IPS-18c (cell line): ENCODE results near the gene DDX28.
"Not testable (repeated sequence)": the region's sequence is repeated elsewhere in the genome, so short reads cannot be mapped to it uniquely, and the experiment has no call there.

Source experiments
- H3K4me3 ChIP-seq: 2 replicates; pipeline ENCODE4 v1.7.0; 2013; ENCODE audit warnings: low read depth, mild to moderate bottlenecking, low read length, moderate library complexity; ENCODE audit not compliant: insufficient read depth
- H3K9me3 ChIP-seq: one replicate; pipeline ENCODE4 v1.6.1; 2013; ENCODE audit warnings: mild to moderate bottlenecking, low read length, moderate library complexity; ENCODE audit not compliant: control insufficient read depth, insufficient read depth

DDX28 gene

GRCh38 chr16:68046106-68046505 lies 23.1 kb upstream of the DDX28 start:
- H3K9me3 ChIP-seq, result no peaks in the 10 kb centered on the region
- H3K4me3 ChIP-seq, result no peak overlapping the region

GRCh38 chr16:68041783-68042182 lies 18.8 kb upstream of the DDX28 start:
- no peak overlapping the region for H3K4me3 ChIP-seq
- no peaks in the 10 kb centered on the region for H3K9me3 ChIP-seq

DNA sequence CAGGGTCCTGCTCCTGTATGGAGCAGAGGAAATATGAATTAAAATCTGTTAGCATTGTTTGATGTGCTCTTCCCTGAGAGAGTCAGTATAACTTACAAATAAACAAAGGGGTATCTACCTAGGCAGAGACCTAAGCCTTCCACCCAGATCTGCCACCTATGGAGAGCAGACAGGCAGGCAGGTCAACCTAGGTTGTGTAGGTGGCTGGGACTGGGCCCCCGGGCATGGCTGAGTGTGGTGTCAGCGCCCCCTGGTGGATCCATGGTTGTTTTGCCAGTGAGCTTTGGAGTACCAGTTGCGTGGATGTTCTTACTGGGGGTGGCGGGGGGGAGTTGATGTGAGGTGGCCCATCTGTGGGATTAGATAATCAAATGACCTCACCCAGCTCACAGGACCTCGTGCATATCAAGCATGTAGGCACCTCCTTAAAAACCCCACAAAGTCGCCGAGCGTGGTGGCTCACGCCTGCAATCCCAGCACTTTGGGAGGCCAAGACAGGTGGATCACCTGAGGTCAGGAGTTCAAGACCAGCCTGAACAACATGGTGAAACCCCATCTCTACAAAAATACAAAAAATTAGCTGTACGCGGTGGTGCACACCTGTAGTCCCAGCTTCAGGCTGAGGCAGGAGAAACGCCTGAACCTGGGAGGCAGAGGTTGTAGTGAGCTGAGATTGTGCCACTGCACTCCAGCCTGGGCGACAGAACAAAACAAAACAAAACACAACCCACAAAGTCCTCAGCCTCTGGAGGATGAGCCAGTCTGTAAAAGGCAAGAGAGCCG lies 17.7 kb upstream of the DDX28 start:
- Histone ChIP-seq H3K9me3 (no peaks in the 10 kb centered on the region), H3K4me3 (no peak overlapping the region)

DNA sequence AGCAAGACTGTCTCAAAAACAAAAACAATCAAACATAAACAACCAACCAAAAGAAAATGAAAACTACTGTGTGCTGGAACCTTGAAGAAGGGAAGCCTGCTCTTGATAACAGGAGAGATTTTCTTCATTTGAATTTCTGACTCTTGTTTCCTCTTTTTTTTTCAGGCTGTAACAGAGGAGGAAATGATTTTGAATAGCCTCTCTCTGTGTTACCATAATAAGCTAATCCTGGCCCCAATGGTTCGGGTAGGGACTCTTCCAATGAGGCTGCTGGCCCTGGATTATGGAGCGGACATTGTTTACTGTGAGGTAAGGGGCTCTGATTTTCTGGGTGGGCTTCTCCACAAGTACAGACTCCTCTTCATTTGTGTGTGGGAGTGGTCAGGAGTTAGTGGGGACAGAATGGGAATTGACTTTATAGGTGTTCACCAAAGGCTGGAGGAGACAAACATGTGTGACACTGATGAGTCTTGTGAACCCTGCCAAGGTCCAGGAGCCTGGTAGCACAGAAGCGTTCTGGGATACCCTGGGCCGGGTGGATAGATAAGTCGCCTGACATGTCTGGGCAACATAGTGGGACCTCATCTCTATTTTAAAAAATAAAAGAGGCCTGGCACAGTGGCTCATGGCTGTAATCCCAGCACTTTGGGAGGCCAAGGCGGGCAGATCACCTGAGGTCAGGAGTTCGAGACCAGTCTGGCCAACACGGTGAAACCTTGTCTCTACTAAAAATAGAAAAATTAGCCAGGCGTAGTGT lies 15.0 kb upstream of the DDX28 start:
- Histone ChIP-seq H3K4me3 (no peak overlapping the region), H3K9me3 (no peaks in the 10 kb centered on the region)

DNA sequence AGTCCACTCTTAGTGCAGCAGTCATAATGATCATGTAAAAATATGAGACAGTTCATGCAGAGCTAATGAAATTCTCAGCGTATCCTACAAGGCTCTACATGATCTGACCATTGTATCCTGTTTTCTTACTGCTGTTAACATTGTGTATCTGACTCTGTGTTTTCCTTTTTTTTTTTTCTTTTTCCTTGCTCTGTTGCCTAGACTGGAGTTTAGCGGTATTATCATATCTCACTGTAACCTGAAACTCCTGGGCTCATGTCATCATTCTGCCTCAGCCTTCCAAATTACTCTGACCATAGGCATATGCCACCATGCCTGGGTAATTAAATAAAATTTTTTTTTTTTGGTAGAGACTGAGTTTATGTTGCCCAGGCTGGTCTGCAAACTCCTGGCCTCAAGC lies 12.2 kb upstream of the DDX28 start:
- Histone ChIP-seq H3K4me3 (no peak overlapping the region), H3K9me3 (no peaks in the 10 kb centered on the region)

DNA sequence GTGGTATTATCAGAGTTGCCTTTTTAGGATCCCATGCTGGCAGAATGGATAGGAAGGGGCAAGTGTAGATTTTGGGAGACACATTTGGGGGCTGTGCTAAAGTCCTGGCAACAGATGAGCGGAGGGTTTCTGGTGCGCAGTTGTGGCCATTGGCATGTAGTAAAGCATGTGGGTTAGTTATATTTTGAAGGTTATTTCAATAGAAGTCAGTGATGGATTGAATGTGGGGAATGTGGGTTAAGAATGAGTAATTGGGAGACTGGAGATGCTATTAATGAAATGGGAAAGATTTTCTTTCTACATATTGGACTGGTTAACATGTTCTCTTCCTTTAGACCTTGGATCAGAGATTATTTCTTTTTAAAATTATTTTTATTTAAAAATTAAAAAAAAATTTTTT lies 10.1 kb upstream of the DDX28 start:
- H3K4me3 ChIP-seq, result no peak overlapping the region
- no peaks in the 10 kb centered on the region for H3K9me3 ChIP-seq

DNA sequence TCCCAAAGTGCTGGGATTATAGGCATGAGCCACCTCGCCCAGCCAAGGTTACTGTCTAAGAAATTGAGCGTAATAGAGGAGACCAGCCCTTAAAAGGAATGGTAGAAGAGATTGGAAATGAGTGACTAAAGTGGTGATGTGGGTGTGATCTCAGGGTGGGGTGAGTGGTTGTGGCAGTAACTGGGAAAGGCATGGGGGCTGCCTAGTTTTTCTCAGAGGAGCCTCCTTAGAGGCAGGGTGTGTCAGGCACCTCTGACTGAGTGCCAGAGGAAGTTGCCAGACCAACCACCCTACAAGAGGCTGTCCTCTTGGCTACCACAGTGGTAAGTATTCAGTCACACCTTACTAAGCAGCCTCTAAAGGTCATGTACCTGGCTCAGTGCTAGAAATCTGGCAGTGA lies 8.9 kb upstream of the DDX28 start:
- Histone ChIP-seq H3K4me3 (no peak overlapping the region), H3K9me3 (no peaks in the 10 kb centered on the region)

GRCh38 chr16:68030108-68030507 lies 7.1 kb upstream of the DDX28 start:
- H3K4me3 ChIP-seq, H3K9me3 ChIP-seq: not testable (repeated sequence)

DNA sequence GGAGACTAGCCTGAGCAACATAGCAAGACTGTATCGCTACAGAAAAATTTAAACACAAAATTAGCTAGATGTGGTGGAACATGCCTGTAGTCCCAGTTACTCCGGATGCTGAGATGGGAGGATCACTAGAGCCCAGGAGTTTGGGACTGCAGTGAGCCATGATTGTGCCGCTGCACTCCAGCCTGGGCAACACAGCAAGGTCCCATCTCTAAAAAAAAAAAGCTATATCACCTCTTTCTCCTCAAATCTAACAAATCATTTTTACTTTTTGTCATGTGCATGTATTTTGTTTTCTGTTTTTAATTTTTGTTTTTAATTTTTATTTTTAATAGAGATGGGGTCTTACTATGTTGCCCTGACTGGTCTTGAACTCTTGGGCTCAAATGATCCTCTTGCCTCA lies 6.0 kb upstream of the DDX28 start:
- no peaks in the 10 kb centered on the region for H3K9me3 ChIP-seq
- H3K4me3 ChIP-seq, result no peak overlapping the region

DNA sequence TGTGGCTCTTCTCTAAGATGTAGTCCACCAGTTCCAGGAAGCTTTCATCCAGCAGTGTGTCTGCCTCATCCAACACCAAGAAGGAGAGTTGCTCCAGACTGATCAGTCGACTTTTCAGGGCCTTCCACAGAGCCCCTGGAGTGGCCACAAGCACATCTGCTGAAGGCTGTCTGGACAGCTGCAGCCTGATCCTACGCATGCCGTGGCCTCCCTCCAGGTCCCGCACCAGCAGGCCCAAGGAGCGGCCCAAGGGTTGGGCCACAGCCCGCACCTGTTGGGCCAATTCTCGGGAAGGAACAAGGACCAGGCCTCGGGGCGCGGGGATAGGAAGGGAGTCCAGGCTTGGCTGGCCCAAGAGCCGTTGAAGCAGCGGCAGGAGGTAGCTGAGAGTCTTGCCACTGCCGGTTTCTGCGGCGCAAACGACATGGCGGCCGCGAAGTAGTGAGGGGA lies 729 bp downstream of the DDX28 start:
- peak overlapping the region; percentile 94 for H3K4me3 ChIP-seq
- no peaks in the 10 kb centered on the region for H3K9me3 ChIP-seq

GRCh38 chr16:68021490-68021889 lies 1.5 kb downstream of the DDX28 start:
- H3K9me3 ChIP-seq, result no peaks in the 10 kb centered on the region
- H3K4me3 ChIP-seq, result peak overlapping the region; percentile 94; the same call in 1 of the 2 replicates

DNA sequence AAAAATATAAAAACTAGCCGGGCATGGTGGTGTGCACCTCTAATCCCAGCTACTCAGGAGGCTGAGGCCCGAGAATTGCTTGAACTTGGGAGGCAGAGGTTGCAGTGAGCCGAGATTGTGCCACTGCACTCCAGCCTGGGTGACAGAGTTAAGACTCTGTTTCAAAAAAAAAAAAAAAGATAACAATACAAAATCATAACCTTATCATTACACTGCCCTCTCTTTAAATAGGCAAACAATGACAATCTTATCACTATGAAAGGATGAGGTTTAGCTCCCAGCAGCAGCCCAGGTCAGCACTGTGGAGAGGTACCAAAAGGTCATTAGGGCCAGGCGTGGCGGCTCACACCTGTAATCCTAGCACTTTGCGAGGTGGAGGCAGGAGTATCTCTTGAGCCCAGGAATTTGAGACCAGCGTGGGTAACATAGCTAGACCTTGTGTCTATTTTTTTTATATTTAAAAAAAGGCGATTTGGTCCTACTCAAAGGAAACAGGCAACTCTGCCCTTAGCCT lies 3.8 kb downstream of the DDX28 start:
- H3K9me3 ChIP-seq, result no peaks in the 10 kb centered on the region
- no peak overlapping the region for H3K4me3 ChIP-seq

DNA sequence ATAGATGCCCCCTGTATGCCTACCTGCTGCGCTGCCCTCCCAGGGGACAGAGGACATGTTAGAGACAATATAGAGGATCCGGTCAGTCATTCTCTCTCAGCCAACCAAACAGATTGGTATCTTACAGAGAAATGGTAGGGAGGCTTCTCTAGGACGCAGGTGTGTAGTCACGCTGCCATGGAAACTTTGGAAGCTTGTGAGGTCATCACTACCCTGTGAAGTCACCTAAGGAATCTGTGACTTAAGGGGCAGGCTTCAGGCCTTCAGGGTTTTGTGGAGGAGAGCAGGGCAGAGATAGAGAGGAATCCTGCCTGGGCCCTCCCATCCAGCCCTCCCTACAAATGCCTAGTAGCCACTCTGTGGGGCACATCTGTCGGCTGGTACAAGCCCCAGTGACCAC lies 7.4 kb downstream of the DDX28 start, which contains the start of gene DPEP2NB:
Gene DPEP2NB, minus strand, starts transcription at position 231 of the 400 bp plus-strand sequence. Its CDS starts 141 bp downstream, at position 90.
- no peak within 1 kb of the TSS for H3K4me3 ChIP-seq
- H3K9me3 ChIP-seq, result no peaks in the 10 kb centered on the region

DNA sequence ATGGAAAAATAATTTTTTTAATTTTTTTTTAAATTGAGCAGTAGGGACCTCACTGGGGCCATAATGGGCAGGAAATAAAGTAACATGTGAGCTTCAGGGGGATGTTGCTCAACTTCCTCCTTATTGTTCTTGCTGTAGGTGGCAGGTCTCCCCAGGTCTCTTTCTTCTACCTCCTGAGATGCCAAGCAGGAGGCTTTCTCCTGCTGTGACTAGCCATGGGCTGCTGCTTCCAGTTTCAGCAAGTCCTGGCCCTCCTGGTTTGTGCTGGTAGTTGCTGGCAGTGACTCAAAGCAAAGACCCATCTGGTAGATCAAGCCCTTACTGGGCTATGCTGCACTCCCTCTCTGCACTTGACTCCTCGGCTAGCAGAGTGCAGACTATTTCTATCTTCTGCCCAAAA lies 9.6 kb downstream of the DDX28 start:
- H3K9me3 ChIP-seq, result peaks cover 2% of the 10 kb centered on the region
- H3K4me3 ChIP-seq, result no peak overlapping the region

- H3K4me3 ChIP-seq, H3K9me3 ChIP-seq: not testable (repeated sequence)
Observed at GRCh38 chr16:68009872-68010271, 13.2 kb downstream of the DDX28 start.

- Histone ChIP-seq H3K4me3 (no peak overlapping the region), H3K9me3 (peaks cover 2% of the 10 kb centered on the region)
Observed at GRCh38 chr16:68009157-68009735, 13.8 kb downstream of the DDX28 start.

DNA sequence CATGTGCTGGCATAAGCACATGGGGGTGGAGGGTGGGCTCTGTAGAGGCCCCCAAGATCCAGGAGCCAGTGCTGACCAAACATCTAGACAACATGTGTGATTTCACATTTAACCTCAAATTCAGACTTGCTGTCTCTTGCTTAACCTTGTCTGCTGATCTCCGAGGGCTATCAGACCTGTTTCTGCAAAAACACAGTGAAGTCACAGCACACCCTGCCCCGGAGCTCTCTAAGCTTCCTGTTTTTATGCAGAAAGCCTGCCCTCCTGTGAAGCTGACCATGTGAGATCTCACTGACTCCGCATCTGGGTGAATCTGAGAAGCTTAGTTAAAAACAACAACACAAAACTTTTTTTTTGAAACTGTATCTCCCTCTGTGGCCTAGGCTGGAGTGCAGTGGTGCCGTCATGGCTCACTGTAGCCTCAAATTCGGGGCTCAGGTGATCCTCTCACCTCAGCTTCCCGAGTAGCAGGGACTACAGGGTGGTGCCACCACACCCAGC lies 17.2 kb downstream of the DDX28 start:
- Histone ChIP-seq H3K4me3 (no peak overlapping the region; the same call in 1 of the 2 replicates), H3K9me3 (peaks cover 2% of the 10 kb centered on the region)
